MG63 (cell line): ENCODE measurements around the gene PDE4D. TPM values are rescaled to one million over a fixed set of nuclear protein-coding genes. Genes with fewer than 3 reads are reported as not detected.
"Not testable (repeated sequence)": the region's sequence is repeated elsewhere in the genome, so short reads cannot be mapped to it uniquely, and the experiment has no call there.

ENCODE experiments used
- DNase-seq: peaks from one replicate; pipeline ENCODE4 v3.0.0-alpha.2; 2020
- H3K27me3 ChIP-seq: fragments of 250-450 bp; sonication (Bioruptor Pico); 2 replicates; pipeline ENCODE4 v1.5.1; 2020; ENCODE audit warnings: mild to moderate bottlenecking, moderate library complexity
- H3K36me3 ChIP-seq: fragments of 250-450 bp; sonication (Bioruptor Pico); 2 replicates; pipeline ENCODE4 v1.5.1; 2020; ENCODE audit warnings: mild to moderate bottlenecking, moderate library complexity
- H3K4me3 ChIP-seq: fragments of 250-450 bp; sonication (Bioruptor Pico); 2 replicates; pipeline ENCODE4 v1.5.1; 2020; ENCODE audit warnings: mild to moderate bottlenecking, moderate library complexity
- H3K9me3 ChIP-seq: fragments of 250-450 bp; sonication (Bioruptor Pico); 2 replicates; pipeline ENCODE4 v1.5.1; 2020; ENCODE audit warnings: mild to moderate bottlenecking, moderate library complexity
- total RNA-seq: library from RNA; depleted of rRNA; stranded (reverse); fragments of >200 nt; shearing (Covaris generic); gene quantifications from 2 replicates; pipeline ENCODE4 v1.2.3, GENCODE V29; 2014; ENCODE audit warnings: low replicate concordance

The PDE4D gene
- total RNA-seq, 1 experiment from 2014 or later, result 3.1 TPM

DNA sequence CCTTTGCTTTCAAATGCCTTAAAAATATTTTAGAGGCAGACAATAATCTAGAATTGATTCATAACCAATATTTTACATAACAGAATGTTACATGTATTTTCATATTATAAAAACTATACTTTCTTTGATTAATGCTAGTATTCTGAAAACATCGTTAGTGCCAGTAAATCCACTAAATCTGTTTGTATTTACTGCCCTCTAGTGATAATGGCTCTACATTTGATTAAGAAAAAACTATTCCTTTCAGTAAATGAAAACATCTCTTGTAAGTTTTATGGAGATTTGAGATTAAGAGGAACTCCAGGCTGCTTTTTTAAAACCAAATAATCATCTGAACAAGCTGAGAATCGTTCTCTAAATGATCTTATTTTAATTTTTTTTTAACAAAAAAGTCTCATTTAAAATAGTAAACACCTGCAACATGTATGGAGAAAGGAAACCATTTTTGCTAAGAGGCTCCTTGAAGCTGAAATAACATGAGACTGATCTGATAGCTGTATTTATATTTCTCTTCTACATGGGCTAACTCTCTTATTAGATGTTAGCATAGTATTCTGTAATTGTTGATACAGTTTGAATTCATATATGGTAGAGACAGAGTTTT lies 886.0 kb downstream of the PDE4D start:
- Histone ChIP-seq H3K4me3 (no peak overlapping the region), H3K36me3 (no peaks in the 10 kb centered on the region), H3K27me3 (no peaks in the 10 kb centered on the region), H3K9me3 (no peaks in the 10 kb centered on the region)
- no peak for DNase-seq

DNA sequence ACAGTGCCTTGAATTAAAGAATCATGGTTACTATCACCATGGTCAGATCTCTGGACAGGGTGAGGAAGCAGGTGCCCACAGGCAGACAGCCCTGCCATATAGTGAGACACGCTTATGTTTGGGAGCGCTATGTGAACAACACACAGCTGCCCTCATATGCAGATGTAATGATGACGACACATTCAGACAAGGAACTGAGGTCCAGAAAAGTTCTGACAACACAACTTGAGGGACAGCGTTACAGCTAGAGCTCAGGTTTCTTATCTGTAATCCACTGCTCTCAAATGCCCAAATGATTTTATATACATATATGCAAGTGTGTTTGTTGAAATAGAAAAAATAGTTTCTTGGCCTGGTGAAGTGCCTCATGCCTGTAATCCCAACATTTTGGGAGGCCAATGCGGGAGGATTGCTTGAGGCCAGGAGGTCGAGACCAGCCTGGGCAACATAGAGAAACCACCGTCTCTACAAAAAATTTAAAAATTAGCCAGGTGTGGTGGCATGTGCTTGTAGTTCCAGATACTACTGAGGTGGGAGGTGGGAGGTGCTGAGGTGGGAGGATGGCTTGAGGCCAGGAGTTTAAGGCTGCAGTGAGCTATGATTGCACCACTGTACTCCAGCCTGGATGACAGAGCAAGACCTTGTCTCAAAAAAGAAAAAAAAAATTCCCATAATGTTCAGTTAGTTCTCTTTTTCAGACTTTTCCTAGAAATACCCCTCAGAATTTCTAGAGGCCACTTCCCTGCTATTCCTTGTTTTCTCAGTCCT lies 887.4 kb downstream of the PDE4D start:
- no peak for DNase-seq
- H3K27me3 ChIP-seq, result no peaks in the 10 kb centered on the region
- H3K9me3 ChIP-seq, result no peaks in the 10 kb centered on the region
- H3K36me3 ChIP-seq, result no peaks in the 10 kb centered on the region
- no peak overlapping the region for H3K4me3 ChIP-seq

DNA sequence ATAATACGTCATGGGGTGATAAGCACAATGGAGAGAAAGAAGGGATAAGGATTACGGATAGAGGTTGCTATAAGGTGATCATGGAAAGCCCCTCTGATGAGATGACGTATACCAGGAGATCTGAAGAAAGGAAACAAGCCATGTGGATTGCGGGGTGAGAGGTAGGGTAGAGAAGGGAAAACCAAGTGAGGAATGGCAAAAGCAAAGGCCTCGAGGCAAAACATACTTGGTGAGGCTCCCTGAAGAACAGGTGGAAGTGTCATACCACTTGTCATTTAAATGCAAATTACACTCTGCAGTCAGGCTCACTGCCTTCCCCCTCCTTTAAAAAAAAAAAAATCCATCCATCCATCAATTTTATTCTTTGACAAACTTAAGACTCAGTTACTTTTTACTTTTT lies 889.9 kb downstream of the PDE4D start:
- Histone ChIP-seq H3K9me3 (no peaks in the 10 kb centered on the region), H3K4me3 (no peak overlapping the region), H3K36me3 (no peaks in the 10 kb centered on the region)

DNA sequence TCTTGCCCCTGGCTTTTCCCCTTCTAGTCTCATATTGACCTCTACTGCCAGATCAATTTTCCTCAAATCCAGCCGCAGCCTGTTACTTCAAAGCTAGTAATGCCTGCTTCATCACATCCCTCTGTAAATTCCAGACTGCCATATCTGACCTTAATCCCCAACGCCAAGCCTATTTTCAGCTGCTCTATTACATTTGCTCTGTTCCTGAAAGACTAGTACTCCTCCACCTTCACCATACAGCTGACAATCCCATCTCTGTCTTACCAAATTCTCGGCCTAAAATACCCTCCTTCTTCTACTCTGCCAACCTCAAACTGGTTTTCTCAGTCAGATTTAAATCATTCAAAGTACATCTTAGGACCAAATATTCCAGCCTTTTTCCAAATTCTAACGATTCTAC lies 890.4 kb downstream of the PDE4D start:
- H3K4me3 ChIP-seq, result no peak overlapping the region
- DNase-seq, result no peak
- no peaks in the 10 kb centered on the region for H3K27me3 ChIP-seq
- H3K9me3 ChIP-seq, result no peaks in the 10 kb centered on the region
- H3K36me3 ChIP-seq, result no peaks in the 10 kb centered on the region

More for the DNA sequence above, 889.9 kb downstream of the PDE4D start:
- no peak for DNase-seq
- H3K27me3 ChIP-seq, result no peaks in the 10 kb centered on the region

DNA sequence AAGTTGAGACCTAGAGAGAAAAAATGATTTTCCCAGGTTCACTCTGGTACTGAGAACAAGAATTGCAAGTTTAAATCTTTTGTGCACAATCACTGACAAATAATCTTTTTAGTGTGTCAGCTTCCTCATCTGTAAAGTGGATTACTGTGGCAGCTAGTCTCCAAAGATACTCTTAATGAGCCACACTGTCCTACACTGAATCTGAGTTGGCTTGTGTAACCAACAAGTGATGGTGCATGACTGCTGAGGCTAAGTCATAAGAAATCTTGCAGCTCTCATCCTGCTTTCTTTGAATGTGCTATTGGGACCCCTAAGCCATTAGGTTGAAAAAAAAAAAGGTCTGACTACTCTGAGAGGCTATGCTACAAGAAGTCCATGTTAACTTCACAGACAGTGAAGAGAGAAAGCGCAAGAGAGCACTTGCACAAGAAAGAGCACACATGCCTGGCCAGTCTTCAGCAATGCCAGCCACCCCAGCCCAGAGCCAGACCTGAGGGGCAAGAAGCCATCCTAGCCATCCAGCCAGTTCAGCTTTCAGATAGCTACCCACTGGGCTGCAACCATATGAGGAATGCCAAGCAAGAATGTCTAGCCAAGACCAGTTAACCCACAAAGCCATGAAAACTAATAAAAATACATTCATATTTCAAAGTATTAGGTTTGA lies 891.2 kb downstream of the PDE4D start:
- no peaks in the 10 kb centered on the region for H3K27me3 ChIP-seq
- no peak overlapping the region for H3K4me3 ChIP-seq
- DNase-seq, result no peak
- H3K9me3 ChIP-seq, result no peaks in the 10 kb centered on the region
- H3K36me3 ChIP-seq, result no peaks in the 10 kb centered on the region

DNA sequence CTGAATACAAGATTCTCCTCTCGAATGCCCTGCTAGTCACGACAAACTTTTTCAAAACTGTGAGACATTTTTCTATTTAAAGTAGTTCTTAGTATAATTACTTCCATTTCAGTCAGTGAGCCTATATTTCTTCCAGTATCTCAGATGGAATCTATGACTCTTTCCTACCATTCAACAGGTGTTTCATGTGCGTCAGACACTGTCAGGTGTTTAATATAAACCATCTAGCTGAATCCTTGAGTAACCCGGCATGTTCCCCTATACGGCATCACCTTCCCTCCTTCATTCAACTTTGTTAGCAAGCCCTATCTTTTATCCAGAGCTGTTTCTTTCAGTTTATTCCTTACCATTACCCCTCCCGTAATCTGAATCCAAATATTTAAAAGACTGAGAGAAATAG lies 891.8 kb downstream of the PDE4D start:
- no peaks in the 10 kb centered on the region for H3K36me3 ChIP-seq
- H3K9me3 ChIP-seq, result no peaks in the 10 kb centered on the region
- H3K4me3 ChIP-seq, result no peak overlapping the region
- H3K27me3 ChIP-seq, result no peaks in the 10 kb centered on the region
- DNase-seq, result no peak

DNA sequence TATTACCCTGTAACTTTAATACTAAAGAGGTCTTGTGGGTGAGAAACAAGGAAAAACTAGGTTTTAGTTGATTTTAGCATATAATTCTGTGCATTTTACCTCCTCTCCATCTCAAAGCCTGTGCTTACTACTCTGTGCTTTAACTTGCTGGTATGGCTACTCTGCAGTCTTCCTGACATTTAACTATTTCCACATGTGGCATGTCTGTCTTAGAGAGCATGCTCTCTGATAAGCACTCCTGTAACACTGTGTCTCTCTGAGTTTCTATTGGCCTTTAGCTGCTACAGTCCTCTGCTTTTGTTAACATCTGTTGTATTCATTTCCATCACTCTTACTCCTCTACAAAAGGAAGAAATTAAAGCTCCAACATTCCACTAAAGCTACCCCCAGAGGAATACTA lies 892.4 kb downstream of the PDE4D start:
- Histone ChIP-seq H3K9me3 (no peaks in the 10 kb centered on the region), H3K36me3 (no peaks in the 10 kb centered on the region), H3K27me3 (no peaks in the 10 kb centered on the region), H3K4me3 (no peak overlapping the region)
- DNase-seq, result no peak

DNA sequence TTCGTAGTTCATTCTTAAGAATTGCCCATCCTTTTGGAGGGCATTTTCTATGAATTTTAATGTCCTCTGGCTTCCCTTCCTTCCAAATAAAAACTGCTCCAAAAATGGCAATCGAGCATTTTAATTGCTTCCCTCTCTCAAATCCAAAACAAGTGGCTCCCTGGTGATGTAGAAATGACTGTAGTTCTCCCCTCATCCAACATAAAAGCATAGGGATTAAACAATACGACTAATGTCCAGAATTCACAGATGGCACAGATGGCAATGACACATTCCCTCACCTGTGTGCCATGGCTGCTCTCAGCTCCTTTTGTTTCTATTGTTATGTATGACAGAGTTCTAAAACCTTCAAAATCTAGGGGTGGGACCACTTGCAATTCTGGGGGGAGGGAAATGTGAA lies 893.3 kb downstream of the PDE4D start:
- Histone ChIP-seq H3K4me3 (no peak overlapping the region), H3K27me3 (no peaks in the 10 kb centered on the region), H3K36me3 (no peaks in the 10 kb centered on the region), H3K9me3 (no peaks in the 10 kb centered on the region)
- no peak for DNase-seq

DNA sequence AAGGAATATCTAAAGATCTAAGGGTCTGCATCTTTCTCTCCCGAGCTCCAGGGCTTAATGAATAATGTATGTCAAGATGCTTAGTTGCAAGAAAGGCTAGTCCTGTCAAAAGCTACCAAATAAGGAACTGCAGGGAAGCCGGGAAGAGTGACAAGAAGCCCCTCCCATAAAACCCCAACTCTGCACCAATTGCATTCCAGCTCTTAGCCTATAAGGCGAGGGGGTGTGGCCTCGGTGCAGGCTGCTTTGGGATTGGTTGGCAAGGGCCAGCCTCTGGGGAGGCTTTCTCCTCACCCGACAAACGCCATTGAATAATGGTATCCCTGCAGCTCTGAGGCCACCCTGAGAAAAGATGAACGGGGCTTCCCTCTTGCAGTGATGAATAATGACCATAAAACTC lies 893.7 kb downstream of the PDE4D start:
- Histone ChIP-seq H3K36me3 (no peaks in the 10 kb centered on the region), H3K27me3 (no peaks in the 10 kb centered on the region), H3K9me3 (no peaks in the 10 kb centered on the region), H3K4me3 (no peak overlapping the region)
- DNase-seq, result no peak

DNA sequence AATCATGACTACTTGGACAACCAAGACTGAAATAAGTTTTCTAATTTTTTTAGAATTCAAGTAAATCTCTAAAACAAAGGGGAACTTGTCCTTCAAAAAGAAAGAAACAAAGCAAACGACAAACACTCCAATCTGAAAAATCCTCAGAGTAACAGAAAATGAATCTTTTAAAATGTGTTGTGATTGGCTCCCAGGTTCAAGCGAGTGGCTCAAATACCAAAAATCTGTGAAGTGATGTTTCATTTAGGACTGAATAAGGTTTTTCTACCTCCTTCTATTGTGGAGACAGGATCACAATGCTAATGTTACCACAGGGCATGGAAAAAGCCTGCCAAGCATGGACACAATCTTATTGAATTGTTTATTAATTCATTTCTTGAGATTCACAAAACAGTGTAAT lies 895.0 kb downstream of the PDE4D start:
- H3K27me3 ChIP-seq, result no peaks in the 10 kb centered on the region
- no peaks in the 10 kb centered on the region for H3K9me3 ChIP-seq
- DNase-seq, result no peak
- no peak overlapping the region for H3K4me3 ChIP-seq
- no peaks in the 10 kb centered on the region for H3K36me3 ChIP-seq

DNA sequence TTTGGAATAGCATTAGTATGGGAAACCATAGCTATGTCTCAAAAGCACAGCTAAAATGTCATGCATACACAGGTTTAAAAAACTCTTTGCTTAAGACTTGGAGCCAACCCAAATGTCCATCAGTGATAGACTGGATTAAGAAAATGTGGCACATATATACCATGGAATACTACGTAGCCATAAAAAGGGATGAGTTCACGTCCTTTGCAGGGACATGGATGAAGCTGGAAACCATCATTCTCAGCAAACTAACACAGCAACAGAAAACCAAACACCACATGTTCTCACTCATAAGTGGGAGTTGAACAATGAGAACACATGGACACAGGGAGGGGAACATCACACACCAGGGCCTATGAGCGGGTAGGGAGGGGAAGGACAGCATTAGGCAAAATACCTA lies 897.7 kb downstream of the PDE4D start:
- H3K9me3 ChIP-seq, H3K27me3 ChIP-seq, DNase-seq, H3K36me3 ChIP-seq, H3K4me3 ChIP-seq: not testable (repeated sequence)

DNA sequence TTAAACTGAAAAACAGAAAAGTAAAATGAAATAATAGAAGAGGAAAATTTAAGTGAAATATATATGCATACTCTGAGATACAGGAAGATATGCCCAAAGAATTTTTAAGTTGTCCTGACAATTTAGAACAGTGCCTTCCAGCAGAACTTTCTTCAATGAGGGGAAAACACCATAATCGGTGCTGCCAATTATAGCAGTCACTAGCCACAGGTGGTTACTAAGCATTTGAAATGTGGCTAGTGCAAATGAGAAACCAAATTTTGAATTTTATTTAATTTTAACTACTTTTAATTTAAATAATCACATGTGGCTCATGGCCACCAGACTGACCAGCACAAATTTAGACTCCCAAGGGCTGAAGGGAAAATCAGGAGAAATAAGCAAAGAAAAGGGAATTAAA lies 900.1 kb downstream of the PDE4D start:
- no peak overlapping the region for H3K4me3 ChIP-seq
- H3K9me3 ChIP-seq, result no peaks in the 10 kb centered on the region
- H3K27me3 ChIP-seq, result no peaks in the 10 kb centered on the region
- DNase-seq, result no peak
- no peaks in the 10 kb centered on the region for H3K36me3 ChIP-seq

DNA sequence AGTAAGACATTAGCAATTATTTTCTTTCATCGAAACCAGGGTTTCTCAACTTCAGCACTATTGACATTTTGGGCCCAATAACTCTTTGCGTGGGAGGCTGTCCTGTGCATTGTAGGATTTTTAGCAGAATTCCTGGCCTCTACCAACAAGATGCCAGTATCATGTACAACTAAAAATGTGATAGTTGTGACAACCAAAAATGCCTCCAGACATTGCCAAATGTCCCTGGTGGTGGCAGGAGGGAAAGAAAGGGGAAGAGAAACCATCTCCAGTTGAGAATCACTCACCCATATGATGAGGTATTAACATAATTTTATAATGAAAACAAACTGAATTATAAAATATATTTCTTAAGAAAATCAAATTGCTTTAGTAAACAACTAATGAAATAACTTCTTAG lies 904.6 kb downstream of the PDE4D start:
- no peak for DNase-seq
- no peaks in the 10 kb centered on the region for H3K36me3 ChIP-seq
- H3K4me3 ChIP-seq, result no peak overlapping the region
- H3K27me3 ChIP-seq, result no peaks in the 10 kb centered on the region
- H3K9me3 ChIP-seq, result no peaks in the 10 kb centered on the region

DNA sequence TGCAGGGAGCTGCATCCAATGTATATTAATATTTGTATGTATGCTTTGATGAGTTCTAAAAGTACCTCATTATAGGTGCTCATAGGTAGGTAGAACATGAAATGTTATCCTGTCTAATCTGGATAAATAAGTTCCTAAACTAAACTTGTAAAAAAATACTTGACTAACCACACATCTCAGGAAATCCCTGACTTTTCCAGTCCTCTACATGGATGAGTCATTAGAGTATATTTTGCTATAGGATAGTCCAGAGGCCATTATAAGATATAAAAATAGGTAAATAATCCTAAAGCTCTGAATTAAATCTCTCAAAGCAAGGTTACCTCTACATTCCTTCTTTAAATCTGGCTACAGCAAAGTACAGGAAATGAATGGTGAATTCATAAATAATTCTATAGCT lies 906.3 kb downstream of the PDE4D start:
- H3K9me3 ChIP-seq, result no peaks in the 10 kb centered on the region
- no peaks in the 10 kb centered on the region for H3K36me3 ChIP-seq
- H3K4me3 ChIP-seq, result no peak overlapping the region
- DNase-seq, result no peak
- no peaks in the 10 kb centered on the region for H3K27me3 ChIP-seq

DNA sequence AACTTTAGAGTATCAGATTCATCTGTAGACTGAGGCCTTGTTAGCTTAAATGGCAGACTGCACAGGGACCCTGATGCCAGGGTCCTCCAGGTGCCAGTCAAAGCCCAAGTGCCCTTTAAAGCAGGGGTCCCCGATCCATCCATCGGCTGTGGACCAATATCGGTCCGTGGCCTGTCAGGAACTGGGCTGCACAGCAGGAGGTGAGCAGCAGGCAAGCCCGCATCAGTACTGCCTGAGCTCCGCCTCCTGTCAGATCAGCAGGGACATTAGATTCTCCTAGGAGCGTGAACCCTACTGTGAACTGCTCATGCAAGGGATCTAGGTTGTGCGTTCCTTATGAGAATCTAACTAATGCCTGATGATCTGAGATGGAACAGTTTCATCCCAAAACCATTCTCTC lies 907.2 kb downstream of the PDE4D start:
- no peak for DNase-seq

DNA sequence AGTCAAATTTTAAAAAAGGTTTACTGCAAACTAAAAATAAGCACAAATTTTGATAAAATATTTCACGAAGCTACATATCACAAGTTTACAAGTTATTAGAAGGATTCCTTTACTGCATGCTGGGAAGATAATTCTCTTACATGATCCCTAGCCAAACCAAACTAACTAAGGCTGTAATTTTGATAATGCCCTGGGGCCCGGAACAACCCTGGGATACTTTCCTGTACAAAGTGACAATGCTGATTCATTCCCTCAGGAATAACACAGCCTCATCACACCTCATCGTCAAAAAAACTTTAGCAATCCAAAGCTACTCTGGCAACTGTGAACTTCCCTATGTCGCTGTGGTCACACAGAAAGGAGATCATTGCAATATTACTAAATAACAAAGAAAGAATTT lies 907.8 kb downstream of the PDE4D start:
- Histone ChIP-seq H3K36me3 (no peaks in the 10 kb centered on the region), H3K4me3 (no peak overlapping the region), H3K9me3 (no peaks in the 10 kb centered on the region), H3K27me3 (no peaks in the 10 kb centered on the region)
- DNase-seq, result no peak

More for the DNA sequence above, 907.2 kb downstream of the PDE4D start:
- Histone ChIP-seq H3K27me3 (no peaks in the 10 kb centered on the region), H3K4me3 (no peak overlapping the region), H3K9me3 (no peaks in the 10 kb centered on the region), H3K36me3 (no peaks in the 10 kb centered on the region)

DNA sequence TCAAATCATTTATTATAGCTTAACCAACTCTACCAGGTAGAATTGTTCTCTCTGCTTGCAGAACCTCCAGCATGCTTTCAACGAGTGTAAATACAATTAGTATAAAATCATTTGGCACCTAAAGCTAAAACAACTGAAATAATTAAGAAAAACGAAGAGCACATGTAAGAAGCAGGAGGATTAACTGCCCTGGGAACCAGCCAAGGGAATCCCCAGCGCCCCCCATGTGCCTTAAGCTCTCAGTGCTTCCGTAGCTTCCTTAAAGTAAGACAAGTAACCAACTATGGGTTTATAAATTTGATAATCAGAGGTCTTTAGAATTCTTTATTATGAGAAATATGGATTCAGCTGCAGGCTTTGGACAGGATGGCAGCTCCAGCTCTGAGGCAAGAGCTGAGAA lies 908.2 kb downstream of the PDE4D start:
- Histone ChIP-seq H3K9me3 (no peaks in the 10 kb centered on the region), H3K4me3 (no peak overlapping the region), H3K27me3 (no peaks in the 10 kb centered on the region), H3K36me3 (no peaks in the 10 kb centered on the region)
- DNase-seq, result no peak
